Neural cell (in vitro differentiated cells): Measurements from ENCODE around the gene UPF1. TPM values are rescaled to one million over a fixed set of nuclear protein-coding genes. Genes with fewer than 3 reads are reported as not detected.

Source experiments
- H2AFZ ChIP-seq: fragments of 200-600, 300-800 bp; sonication (generic), shearing (Covaris generic); 2 replicates; pipeline ENCODE4 v1.6.0; 2014; ENCODE audit warnings: low read depth, mild to moderate bottlenecking, antibody characterized with exemption, low read length, moderate library complexity
- H3F3A ChIP-seq: fragments of 200-600 bp; shearing (Covaris generic); 2 replicates; pipeline ENCODE4 v1.6.1; 2016; ENCODE audit warnings: mild to moderate bottlenecking, moderate library complexity, mixed read lengths, antibody characterized with exemption, low read length; ENCODE audit not compliant: insufficient read depth, poor library complexity, severe bottlenecking
- H3K27ac ChIP-seq: fragments of 200-600, 300-800 bp; sonication (generic), shearing (Covaris generic); 2 replicates; pipeline ENCODE4 v1.5.1; 2014; ENCODE audit warnings: mild to moderate bottlenecking, low read length, moderate library complexity
- H3K27me3 ChIP-seq: fragments of 300-800, 200-600 bp; sonication (generic), shearing (Covaris generic); 2 replicates; pipeline ENCODE4 v1.6.0; 2014; ENCODE audit warnings: mild to moderate bottlenecking, low read depth, low read length, moderate library complexity; ENCODE audit not compliant: insufficient read depth
- H3K36me3 ChIP-seq: fragments of 300-800, 200-600 bp; sonication (generic), shearing (Covaris generic); 2 replicates; pipeline ENCODE4 v1.5.1; 2014; ENCODE audit warnings: mild to moderate bottlenecking, antibody characterized with exemption, low read length, moderate library complexity; ENCODE audit not compliant: insufficient read depth
- H3K4me2 ChIP-seq: fragments of 300-800, 200-600 bp; sonication (generic), shearing (Covaris generic); 2 replicates; pipeline ENCODE4 v1.6.0; 2014; ENCODE audit warnings: mild to moderate bottlenecking, low read length
- H3K4me3 ChIP-seq: fragments of 300-800, 200-600 bp; sonication (generic), shearing (Covaris generic); 2 replicates; pipeline ENCODE4 v1.5.1; 2014; ENCODE audit warnings: mild to moderate bottlenecking, low read length, moderate library complexity
- H3K79me2 ChIP-seq: fragments of 200-600 bp; shearing (Covaris generic); replicated peaks from 2 replicates; pipeline ENCODE4 v1.6.0; 2014; ENCODE audit warnings: mild to moderate bottlenecking, low read length, moderate library complexity; ENCODE audit not compliant: insufficient read depth
- H3K9ac ChIP-seq: fragments of 300-800, 200-600 bp; sonication (generic), shearing (Covaris generic); 2 replicates; pipeline ENCODE4 v1.6.1; 2016; ENCODE audit warnings: mild to moderate bottlenecking, low read length, mixed read lengths
- H3K9me2 ChIP-seq: fragments of 200-600 bp; shearing (Covaris generic); 2 replicates; pipeline ENCODE4 v1.6.1; 2016; ENCODE audit warnings: mild to moderate bottlenecking, low read length, mixed read lengths; ENCODE audit not compliant: insufficient read depth
- H3K9me3 ChIP-seq: fragments of 200-600, 300-800 bp; sonication (generic), shearing (Covaris generic); 2 replicates; pipeline ENCODE4 v1.6.1; 2016; ENCODE audit warnings: mild to moderate bottlenecking, mixed run types, low read length, moderate library complexity, mixed read lengths
- H4K20me1 ChIP-seq: fragments of 200-600 bp; shearing (Covaris generic); 2 replicates; pipeline ENCODE4 v1.6.1; 2016; ENCODE audit warnings: mild to moderate bottlenecking, mixed run types; ENCODE audit not compliant: insufficient read depth
- EZH2 ChIP-seq: fragments of 200-600, 300-800 bp; shearing (Covaris generic), sonication (generic); IDR thresholded peaks from 2 replicates; pipeline ENCODE4 v1.6.1; 2014; ENCODE audit warnings: antibody characterized with exemption, low read length, borderline replicate concordance, mild to moderate bottlenecking; ENCODE audit not compliant: insufficient read depth, poor library complexity, severe bottlenecking
- MXI1 ChIP-seq: fragments of 450-650 bp; conservative IDR thresholded peaks from 2 replicates; pipeline ENCODE4 v1.6.1; 2014; ENCODE audit warnings: antibody characterized with exemption, mild to moderate bottlenecking; ENCODE audit not compliant: poor library complexity, severe bottlenecking
- POLR2AphosphoS5 ChIP-seq: IDR thresholded peaks from 2 replicates; pipeline ENCODE4 v1.6.1; 2012
- RAD21 ChIP-seq: fragments of 450-650 bp; conservative IDR thresholded peaks from 2 replicates; pipeline ENCODE4 v1.6.1; 2014; ENCODE audit warnings: antibody characterized with exemption, mild to moderate bottlenecking, moderate library complexity
- SMC3 ChIP-seq: fragments of 450-650 bp; conservative IDR thresholded peaks from 2 replicates; pipeline ENCODE4 v1.6.1; 2014; ENCODE audit warnings: antibody characterized with exemption, mild to moderate bottlenecking, moderate library complexity; ENCODE audit not compliant: poor library complexity
- TAF1 ChIP-seq: IDR thresholded peaks from 2 replicates; pipeline ENCODE4 v1.6.1; 2012; ENCODE audit warnings: low read depth
- polyA plus RNA-seq: library from polyadenylated mRNA; depleted of rRNA; stranded (reverse); fragments of >200 nt; gene quantifications from 2 replicates; pipeline ENCODE4 v1.2.3, GENCODE V29; 2014
- TF ChIP-seq, protein P1 (sequence below): fragments of 450-650 bp; IDR thresholded peaks from 2 replicates; pipeline ENCODE4 v1.5.1; 2014; ENCODE audit warnings: antibody characterized with exemption, mild to moderate bottlenecking, moderate library complexity; ENCODE audit not compliant: poor library complexity, severe bottlenecking
- TF ChIP-seq, protein P2 (sequence below): IDR thresholded peaks from 2 replicates; pipeline ENCODE4 v1.6.1; 2012; ENCODE audit warnings: borderline replicate concordance

UPF1 gene
- polyA plus RNA-seq, 1 donor from 2014 or later = 39.3 TPM

DNA sequence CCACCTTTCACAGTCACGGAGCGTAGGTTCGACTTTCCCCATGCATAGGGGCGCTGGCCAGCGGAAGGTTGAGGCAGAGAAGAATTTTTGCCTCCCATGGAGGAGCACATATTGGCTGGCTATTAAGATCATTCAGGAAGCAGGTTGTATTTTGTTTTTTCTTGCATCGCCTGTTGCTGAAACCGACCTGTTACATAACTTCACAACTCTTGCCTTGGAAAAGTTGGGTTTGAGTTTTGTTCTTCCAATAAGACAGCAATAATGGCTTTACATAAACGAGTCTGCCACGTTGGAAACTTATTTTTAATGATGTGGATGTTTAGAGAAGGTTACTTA lies 1.4 kb downstream of the UPF1 start:
- Histone ChIP-seq H3K4me3 (peak overlapping the region; percentile 90), H4K20me1 (peaks cover 22% of the 10 kb centered on the region), H3K9ac (peak overlapping the region; percentile 83), H3K27me3 (no peaks in the 10 kb centered on the region), H3K4me2 (peak overlapping the region; percentile 50), H2AFZ (no peak overlapping the region), H3K27ac (no peak overlapping the region), H3F3A (no peaks in the 10 kb centered on the region), H3K36me3 (no peaks in the 10 kb centered on the region), H3K9me2 (no peaks in the 10 kb centered on the region), H3K79me2 (peaks cover 48% of the 10 kb centered on the region), H3K9me3 (no peaks in the 10 kb centered on the region)
- TF ChIP-seq MXI1 = no peak
- TF ChIP-seq TAF1 = no peak
- no peak for TF ChIP-seq EZH2
- TF ChIP-seq SMC3 = no peak
- TF ChIP-seq RAD21 = no peak
- TF ChIP-seq, protein P1, sequence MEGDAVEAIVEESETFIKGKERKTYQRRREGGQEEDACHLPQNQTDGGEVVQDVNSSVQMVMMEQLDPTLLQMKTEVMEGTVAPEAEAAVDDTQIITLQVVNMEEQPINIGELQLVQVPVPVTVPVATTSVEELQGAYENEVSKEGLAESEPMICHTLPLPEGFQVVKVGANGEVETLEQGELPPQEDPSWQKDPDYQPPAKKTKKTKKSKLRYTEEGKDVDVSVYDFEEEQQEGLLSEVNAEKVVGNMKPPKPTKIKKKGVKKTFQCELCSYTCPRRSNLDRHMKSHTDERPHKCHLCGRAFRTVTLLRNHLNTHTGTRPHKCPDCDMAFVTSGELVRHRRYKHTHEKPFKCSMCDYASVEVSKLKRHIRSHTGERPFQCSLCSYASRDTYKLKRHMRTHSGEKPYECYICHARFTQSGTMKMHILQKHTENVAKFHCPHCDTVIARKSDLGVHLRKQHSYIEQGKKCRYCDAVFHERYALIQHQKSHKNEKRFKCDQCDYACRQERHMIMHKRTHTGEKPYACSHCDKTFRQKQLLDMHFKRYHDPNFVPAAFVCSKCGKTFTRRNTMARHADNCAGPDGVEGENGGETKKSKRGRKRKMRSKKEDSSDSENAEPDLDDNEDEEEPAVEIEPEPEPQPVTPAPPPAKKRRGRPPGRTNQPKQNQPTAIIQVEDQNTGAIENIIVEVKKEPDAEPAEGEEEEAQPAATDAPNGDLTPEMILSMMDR = no peak
- TF ChIP-seq POLR2AphosphoS5 = no peak

DNA sequence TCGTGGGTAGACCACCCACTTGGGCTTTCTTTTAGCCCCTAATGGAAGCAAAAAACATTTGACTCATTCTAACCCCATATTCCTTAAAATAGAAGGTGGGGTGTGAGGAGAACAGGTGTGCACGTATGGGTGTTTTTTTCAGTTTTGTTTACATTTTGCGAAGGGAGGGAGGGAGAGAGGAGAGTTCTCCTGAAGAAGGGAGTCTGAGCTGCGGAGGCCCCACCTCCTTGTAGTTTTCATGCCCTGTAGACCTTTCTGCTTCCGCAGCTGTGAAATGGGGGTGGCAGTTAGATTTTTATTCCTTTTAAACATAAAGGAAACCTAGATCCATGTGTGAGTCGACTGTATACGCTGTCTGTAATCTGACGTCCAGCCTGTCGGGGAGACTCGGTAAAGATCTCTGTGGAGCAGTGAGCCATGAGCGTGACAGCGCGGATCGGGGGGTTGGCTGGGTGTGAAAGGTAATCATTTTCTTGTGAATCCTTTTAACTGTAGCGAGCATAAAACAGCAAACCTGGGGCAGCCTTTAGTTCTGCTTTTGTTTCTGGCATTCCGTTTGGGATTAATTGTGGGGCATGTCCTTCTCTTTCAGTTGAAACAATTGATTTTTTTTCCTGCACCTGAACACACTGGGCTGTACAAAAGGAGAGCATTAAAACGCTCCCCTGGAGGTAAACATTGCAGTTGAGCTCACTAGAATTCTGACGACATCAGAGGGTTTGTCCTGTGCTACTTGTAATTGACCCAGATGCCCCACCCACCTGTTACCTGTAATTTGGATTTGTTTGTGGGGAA lies 2.3 kb downstream of the UPF1 start:
- Histone ChIP-seq H3K9ac (peak overlapping the region; percentile 83), H3K4me3 (peak overlapping the region; percentile 90), H2AFZ (no peak overlapping the region), H3K79me2 (peaks cover 48% of the 10 kb centered on the region), H3K9me2 (no peaks in the 10 kb centered on the region), H3F3A (no peaks in the 10 kb centered on the region), H3K9me3 (no peaks in the 10 kb centered on the region), H3K27me3 (no peaks in the 10 kb centered on the region), H3K4me2 (peak overlapping the region; percentile 85), H3K27ac (no peak overlapping the region), H3K36me3 (no peaks in the 10 kb centered on the region), H4K20me1 (peaks cover 22% of the 10 kb centered on the region)
- no peak for TF ChIP-seq MXI1
- TF ChIP-seq, protein P1 = no peak
- no peak for TF ChIP-seq TAF1
- TF ChIP-seq, protein P2, sequence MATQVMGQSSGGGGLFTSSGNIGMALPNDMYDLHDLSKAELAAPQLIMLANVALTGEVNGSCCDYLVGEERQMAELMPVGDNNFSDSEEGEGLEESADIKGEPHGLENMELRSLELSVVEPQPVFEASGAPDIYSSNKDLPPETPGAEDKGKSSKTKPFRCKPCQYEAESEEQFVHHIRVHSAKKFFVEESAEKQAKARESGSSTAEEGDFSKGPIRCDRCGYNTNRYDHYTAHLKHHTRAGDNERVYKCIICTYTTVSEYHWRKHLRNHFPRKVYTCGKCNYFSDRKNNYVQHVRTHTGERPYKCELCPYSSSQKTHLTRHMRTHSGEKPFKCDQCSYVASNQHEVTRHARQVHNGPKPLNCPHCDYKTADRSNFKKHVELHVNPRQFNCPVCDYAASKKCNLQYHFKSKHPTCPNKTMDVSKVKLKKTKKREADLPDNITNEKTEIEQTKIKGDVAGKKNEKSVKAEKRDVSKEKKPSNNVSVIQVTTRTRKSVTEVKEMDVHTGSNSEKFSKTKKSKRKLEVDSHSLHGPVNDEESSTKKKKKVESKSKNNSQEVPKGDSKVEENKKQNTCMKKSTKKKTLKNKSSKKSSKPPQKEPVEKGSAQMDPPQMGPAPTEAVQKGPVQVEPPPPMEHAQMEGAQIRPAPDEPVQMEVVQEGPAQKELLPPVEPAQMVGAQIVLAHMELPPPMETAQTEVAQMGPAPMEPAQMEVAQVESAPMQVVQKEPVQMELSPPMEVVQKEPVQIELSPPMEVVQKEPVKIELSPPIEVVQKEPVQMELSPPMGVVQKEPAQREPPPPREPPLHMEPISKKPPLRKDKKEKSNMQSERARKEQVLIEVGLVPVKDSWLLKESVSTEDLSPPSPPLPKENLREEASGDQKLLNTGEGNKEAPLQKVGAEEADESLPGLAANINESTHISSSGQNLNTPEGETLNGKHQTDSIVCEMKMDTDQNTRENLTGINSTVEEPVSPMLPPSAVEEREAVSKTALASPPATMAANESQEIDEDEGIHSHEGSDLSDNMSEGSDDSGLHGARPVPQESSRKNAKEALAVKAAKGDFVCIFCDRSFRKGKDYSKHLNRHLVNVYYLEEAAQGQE = no peak
- TF ChIP-seq SMC3 = no peak
